ENCODE data around the gene KANSL1.
"Not testable (repeated sequence)": the region's sequence is repeated elsewhere in the genome, so short reads cannot be mapped to it uniquely, and the experiment has no call there.

The KANSL1 gene

DNA sequence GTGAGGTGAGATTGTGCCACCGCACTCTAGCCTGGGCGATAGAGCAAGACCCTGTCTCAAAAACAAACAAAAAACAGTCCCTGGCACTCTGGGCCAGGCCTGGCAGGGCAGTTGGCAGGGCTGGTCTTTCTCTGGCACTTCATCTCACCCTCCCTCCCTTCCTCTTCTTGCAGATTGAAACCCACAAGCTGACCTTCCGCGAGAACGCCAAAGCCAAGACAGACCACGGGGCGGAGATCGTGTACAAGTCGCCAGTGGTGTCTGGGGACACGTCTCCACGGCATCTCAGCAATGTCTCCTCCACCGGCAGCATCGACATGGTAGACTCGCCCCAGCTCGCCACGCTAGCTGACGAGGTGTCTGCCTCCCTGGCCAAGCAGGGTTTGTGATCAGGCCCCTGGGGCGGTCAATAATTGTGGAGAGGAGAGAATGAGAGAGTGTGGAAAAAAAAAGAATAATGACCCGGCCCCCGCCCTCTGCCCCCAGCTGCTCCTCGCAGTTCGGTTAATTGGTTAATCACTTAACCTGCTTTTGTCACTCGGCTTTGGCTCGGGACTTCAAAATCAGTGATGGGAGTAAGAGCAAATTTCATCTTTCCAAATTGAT, 169.3 kb downstream of the KANSL1 start:
- no peak for DNase-seq (ENCODE audit: low read depth)

DNA sequence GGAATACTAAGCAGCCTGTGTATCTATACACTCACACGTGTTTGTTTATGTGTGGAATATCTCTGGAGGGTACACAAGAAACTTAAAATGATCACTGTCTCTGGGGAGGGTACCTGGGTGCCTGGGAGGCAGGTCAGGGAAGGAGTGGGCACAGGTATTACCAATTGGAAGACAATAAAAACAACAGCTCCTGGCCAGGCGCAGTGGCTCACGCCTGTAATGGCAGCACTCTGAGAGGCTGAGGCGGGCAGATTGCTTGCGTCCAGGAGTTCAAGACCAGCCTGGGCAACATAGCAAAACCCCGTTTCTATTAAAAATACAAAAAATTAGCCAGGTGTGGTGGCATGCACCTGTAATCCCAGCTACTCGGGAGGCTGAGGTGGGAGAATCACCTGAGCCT, 169.9 kb downstream of the KANSL1 start:
- not testable (repeated sequence) for DNase-seq (ENCODE audit: low read depth)

GRCh38 chr17:46020998-46021397, 172.2 kb downstream of the KANSL1 start:
- no peak for DNase-seq (ENCODE audit: low read depth)

GRCh38 chr17:46020023-46020761, 173.0 kb downstream of the KANSL1 start:
- no peak for DNase-seq (ENCODE audit: low read depth)

DNA sequence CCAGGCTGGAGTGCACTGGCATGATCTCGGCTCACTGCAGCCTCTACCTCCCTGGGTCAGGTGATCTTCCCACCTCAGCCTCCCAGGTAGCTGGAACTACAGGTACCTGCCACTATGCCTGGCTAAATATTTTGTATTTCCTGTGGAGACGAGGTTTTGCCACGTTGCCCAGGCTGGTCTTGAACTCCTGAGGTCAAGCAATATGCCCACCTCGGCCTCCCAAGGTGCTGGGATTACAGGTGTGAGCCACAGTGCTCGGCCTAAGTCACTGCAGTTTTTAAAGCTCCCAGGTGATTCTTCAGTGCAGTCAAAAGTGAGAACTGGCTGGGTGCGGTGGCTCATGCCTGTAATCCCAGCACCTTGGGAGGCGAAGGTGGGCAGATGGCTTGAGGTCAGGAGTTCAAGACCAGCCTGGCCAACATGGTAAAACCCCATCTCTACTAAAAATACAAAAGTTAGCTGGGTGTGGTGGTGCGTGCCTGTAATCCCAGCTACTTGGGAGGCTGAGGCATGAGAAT, 173.8 kb downstream of the KANSL1 start:
- DNase-seq (ENCODE audit: low read depth) = not testable (repeated sequence)

- DNase-seq (ENCODE audit: low read depth) = peak; percentile 28
These were observed 179.6 kb downstream of the KANSL1 start for GRCh38 chr17:46013502-46014165.

GRCh38 chr17:46013127-46013501, 180.1 kb downstream of the KANSL1 start:
- DNase-seq (ENCODE audit: low read depth) = no peak

- DNase-seq (ENCODE audit: low read depth) = no peak
These were observed 180.6 kb downstream of the KANSL1 start for GRCh38 chr17:46012506-46013079.

DNA sequence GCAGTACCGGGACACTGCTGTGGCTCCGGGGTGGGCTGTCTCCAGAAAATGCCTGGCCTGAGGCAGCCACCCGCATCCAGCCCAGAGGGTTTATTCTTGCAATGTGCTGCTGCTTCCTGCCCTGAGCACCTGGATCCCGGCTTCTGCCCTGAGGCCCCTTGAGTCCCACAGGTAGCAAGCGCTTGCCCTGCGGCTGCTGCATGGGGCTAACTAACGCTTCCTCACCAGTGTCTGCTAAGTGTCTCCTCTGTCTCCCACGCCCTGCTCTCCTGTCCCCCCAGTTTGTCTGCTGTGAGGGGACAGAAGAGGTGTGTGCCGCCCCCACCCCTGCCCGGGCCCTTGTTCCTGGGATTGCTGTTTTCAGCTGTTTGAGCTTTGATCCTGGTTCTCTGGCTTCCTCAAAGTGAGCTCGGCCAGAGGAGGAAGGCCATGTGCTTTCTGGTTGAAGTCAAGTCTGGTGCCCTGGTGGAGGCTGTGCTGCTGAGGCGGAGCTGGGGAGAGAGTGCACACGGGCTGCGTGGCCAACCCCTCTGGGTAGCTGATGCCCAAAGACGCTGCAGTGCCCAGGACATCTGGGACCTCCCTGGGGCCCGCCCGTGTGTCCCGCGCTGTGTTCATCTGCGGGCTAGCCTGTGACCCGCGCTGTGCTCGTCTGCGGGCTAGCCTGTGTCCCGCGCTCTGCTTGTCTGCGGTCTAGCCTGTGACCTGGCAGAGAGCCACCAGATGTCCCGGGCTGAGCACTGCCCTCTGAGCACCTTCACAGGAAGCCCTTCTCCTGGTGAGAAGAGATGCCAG, 181.3 kb downstream of the KANSL1 start:
- DNase-seq (ENCODE audit: low read depth) = no peak

GRCh38 chr17:46010597-46011186, 182.5 kb downstream of the KANSL1 start:
- no peak for DNase-seq (ENCODE audit: low read depth)

- peak; percentile 11 for DNase-seq (ENCODE audit: low read depth)
These were observed 183.3 kb downstream of the KANSL1 start for GRCh38 chr17:46009681-46010596.

GRCh38 chr17:46008591-46008990, 184.6 kb downstream of the KANSL1 start:
- no peak for DNase-seq (ENCODE audit: low read depth)

DNA sequence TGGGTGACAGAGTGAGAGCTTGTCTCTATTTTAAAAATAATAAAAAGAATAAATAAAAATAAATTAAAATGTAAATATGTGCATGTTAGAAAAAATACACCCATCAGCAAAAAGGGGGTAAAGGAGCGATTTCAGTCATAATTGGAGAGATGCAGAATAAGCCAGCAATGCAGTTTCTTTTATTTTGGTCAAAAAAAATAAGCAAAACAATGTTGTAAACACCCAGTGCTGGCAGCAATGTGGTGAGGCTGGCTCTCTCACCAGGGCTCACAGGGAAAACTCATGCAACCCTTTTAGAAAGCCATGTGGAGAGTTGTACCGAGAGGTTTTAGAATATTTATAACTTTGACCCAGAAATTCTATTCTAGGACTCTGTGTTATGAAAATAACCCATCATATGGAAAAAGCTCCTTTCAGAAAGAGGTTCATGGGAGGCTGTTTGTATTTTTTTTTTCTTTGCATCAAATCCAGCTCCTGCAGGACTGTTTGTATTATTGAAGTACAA, 185.7 kb downstream of the KANSL1 start:
- DNase-seq (ENCODE audit: low read depth) = no peak

DNA sequence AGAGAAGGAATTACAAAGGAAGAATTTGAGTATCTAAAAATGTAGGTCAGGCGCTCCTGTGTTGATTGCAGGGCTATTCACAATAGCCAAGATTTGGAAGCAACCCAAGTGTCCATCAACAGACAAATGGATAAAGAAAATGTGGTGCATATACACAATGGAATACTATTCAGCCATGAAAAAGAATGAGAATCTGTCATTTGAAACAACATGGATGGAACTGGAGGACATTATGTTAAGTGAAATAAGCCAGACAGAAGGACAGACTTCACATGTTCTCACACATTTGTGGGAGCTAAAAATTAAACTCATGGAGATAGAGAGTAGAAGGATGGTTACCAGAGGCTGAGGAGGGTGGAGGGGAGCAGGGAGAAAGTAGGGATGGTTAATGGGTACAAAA, 187.1 kb downstream of the KANSL1 start:
- DNase-seq (ENCODE audit: low read depth) = not testable (repeated sequence)

GRCh38 chr17:46003907-46004748, 189.1 kb downstream of the KANSL1 start:
- peak; percentile 33 for DNase-seq (ENCODE audit: low read depth)

DNA sequence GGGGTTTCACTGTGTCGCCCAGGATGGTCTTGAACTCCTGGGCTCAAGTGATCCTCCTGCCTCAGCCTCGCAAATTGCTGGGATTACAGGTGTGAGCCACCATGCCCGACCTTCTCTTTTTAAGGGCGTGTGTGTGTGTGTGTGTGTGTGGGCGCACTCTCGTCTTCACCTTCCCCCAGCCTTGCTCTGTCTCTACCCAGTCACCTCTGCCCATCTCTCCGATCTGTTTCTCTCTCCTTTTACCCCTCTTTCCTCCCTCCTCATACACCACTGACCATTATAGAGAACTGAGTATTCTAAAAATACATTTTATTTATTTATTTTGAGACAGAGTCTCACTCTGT, 190.3 kb downstream of the KANSL1 start:
- no peak for DNase-seq (ENCODE audit: low read depth)

- DNase-seq (ENCODE audit: low read depth) = peak; percentile 53
These were observed 190.8 kb downstream of the KANSL1 start for GRCh38 chr17:46002311-46002972.

GRCh38 chr17:46001390-46002310, 191.6 kb downstream of the KANSL1 start:
- DNase-seq (ENCODE audit: low read depth) = no peak

All from iris pigment epithelial cell (primary cell).